ENCODE results near the gene IFNLR1.
A peak's percentile ranks its signal among the peaks of the same experiment; 100 is the strongest.
"Not testable (repeated sequence)": the region's sequence is repeated elsewhere in the genome, so short reads cannot be mapped to it uniquely, and the experiment has no call there.

Gene IFNLR1

DNA sequence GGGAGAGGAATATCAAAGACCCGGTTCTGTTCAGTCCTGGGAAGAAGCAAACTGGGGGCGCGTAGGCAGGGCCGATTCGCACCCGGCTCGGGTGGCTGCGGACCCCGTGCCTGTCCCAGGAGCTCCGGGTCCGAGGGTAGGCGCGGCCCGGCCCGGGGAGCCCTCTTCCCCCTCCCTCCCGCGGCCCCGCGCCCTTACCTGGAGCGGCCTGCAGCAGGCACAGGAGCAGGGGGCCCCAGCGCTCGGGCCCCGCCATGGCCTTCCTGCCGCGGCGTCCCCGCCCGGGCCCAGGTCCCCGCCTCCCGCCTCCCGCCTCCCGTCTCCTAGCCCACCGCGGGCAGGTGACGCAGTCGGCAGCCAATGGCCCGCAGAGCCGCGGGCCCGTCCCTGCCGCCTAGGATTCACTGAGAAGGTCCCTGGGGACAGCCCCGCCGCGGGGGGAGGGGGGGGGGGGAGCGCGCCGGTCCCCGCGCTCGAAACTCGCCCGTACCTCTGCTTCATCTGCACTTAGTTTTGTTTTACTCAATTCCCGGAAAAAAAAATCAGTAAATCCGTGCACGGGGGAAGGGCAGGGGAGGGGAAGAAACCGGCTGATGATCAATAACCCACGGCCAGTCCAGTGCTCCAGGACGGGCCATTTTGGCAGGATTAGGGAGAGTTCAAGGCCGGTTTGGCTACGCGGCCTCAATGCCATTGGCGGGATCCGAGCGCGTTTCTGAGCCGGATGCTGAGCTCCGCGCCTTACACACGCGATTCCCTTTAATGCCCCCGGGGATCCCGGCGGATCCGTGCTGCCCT is at the start of gene IFNLR1:
TSS of gene IFNLR1 (minus strand) at position 297 of the 798 bp plus-strand sequence. CDS start at position 256, 41 bp downstream.
- DNase-seq = peak; percentile 34

DNA sequence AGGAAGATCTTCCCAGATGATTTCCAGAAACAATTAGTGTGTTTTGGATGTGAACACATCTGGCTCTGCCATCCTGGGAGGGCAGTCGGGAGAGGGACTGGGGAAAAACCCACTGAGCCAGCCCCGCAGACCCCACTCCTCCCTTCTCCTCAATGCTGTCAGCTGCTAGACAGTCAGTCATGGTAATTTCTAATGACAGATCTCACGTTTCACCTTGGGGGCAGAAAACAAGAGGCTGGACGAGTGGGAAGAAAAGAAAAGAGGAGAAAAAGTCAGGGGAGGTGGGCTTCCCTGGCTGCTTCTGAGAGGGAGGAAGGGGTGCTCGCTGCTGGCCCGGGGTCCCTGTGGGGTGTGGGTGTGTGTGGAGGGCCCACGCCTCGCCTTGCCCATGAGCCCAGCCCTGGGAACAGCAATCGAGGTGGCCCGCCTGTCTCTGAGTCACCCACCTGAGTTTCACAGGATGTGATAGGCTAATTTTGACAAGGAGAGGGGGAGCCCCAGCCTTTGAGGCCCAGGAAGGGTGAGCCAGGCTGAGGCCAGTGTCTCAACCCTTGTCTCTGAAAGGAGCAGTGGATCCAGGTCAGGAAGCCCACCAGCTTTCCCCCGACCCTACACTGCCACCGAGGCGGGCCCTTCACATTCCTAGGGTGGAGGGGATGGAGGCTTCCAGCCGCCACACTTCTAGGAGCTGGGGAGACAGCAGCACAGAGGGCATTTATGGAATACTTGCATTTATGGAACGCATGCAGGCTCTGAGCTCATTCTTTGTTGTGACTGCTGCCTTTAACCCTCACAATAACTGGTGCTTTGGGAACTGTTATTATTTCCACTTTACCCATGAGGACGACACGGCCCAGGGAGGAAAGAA is 49.1 kb upstream of the IFNLR1 start:
- DNase-seq = no peak

DNA sequence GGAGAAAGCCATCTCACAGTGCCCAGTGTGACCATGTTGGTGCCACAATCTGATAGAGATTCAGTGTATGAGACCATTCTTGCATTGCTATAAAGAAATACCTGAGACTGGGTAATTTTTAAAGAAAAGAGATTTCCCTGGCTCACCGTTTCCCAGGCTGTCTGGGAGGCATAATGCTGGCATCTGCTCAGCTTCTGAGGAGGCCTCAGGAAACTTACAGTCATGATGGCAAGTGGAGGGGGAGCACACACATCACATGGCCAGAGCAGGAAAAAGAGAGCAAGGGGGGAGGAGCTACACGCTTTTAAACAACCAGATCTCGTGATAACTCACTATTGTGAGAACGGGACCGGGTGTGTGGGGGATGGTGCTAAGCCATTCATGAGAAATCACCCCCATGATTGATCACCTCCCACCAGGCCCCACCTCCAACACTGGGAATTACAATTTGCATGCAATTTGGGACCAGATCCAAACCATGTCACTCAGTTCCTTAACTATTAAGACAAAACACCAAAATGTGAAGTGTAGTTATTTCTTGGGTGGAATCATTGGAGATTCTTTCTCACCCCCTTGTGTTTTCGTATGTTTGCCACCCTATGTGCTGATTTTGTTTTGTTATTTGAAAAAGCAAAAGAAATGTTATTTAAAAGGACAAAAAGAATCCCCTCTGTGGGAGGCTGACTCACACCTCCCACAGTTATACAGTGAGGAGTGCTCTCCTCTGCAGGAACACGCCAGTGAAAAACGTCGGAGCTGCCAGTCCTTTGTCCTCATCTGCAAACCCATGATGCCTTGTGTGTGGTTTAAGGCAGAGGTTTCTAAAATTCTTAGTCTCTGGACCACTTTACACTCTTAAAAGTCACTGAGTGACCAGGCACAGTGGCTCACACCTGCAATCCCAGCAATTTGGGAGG is 46.9 kb upstream of the IFNLR1 start:
- no peak for DNase-seq

DNA sequence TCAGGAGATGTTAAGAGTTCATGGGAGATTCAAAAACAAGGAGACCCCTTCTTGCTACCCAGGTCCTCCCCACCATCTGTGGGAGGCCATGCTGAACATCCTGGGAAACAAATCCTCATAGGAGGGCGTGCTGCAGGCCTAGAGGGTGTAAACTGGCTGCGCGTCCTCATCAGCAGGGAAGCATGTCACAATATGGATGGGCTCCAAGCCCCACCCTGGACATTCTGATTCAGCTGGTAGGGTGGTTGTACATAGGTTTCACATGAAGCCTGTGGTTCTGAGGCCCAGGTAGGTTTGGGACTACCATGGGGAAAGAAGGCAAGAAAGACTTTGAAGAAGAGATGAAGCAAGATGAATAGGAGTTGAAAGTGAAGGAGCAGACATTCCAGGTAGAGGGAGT is 44.6 kb upstream of the IFNLR1 start:
- no peak for DNase-seq

DNA sequence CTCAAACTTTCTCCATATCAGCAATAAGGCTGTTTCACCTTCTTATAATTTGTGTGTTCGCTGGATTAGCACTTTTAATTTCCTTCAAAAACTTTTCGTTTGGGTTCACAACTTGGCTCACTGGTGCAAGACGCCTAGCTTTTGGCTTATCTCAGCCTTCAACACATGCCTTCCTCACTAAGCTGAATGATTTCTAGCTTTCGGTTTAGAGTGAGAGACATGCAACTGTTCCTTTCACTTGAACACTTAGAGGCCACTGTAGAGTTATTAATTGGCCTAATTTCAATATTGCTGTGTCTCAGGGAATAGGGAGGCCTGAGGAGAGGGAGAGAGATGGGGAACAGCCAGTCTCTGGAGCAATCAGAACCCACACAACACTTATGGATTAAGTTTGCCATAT is 41.2 kb upstream of the IFNLR1 start:
- DNase-seq = no peak

DNA sequence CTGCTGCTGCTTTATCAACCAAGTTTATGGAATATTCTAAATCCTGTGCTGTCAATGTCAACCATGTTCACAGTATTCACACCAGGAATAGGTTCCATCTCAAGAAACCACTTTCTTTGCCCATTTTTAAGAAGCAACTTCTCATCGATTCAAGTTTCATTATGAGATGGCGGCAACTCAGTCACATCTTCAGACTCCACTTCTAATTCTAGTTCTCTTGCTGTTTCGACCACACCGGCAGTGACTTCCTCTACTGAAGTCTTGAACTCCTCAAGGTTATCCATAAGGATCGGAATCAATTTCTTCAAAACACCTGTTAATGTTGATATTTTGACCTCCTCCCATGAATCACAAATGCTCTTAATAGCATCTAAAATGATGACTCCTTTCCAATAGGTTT is 39.7 kb upstream of the IFNLR1 start:
- DNase-seq = no peak

DNA sequence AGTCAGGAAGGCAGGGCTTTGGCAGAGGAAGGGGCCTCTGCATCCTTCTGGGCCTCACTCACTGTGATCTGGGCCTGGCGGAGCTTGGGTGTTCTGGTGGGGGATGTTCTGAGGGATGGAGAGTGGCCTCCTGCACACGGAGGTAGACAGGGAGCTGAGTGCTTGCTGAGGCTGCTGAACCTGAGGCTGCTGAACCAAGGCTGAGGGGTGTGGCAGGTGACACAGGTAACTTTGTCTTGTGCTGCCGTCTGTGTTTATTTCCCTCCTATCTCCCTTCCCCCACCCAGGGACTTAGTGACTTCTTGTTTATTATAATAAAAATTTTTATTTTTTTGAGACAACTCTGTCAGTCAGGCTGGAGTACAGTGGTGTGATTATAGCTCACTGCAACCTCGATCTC is 37.7 kb upstream of the IFNLR1 start:
- no peak for DNase-seq

DNA sequence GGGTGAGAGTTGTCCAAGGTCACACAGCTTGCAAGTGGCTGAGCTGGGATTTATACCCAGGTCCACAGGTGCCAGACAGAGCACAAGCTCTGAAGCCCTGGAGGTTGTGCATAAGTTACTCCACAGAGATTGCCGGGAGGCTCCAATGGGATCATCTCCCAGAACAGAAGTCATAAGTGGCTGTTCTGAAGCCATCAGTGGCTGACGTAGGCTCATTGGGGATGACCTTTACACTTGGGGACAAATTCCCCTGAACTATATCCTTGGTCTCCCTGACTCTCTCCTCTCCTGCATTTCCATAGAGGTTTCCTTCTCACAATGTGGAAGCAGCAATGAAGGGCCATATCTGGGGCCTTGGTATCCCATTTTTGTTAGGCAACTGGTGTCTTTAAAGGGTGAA is 37.0 kb upstream of the IFNLR1 start:
- no peak for DNase-seq

DNA sequence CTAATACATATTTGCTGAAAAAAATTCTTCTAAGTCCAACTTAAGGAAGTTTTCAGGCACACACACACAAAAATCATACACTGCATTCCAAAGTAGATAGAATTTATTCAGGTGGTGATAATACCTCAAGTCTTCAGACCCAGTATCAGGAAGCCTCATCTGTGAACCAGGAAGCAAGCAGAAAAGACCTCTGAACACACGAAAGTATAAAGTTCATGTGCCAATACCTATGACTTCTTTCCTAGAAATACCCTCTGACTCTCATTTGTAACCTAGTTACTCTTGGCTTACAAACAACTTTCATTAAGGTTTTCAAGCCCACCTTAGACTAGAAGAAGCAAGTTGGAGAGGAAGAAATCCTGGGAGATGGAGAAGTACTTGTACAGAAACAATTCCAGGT is 35.7 kb upstream of the IFNLR1 start:
- no peak for DNase-seq

DNA sequence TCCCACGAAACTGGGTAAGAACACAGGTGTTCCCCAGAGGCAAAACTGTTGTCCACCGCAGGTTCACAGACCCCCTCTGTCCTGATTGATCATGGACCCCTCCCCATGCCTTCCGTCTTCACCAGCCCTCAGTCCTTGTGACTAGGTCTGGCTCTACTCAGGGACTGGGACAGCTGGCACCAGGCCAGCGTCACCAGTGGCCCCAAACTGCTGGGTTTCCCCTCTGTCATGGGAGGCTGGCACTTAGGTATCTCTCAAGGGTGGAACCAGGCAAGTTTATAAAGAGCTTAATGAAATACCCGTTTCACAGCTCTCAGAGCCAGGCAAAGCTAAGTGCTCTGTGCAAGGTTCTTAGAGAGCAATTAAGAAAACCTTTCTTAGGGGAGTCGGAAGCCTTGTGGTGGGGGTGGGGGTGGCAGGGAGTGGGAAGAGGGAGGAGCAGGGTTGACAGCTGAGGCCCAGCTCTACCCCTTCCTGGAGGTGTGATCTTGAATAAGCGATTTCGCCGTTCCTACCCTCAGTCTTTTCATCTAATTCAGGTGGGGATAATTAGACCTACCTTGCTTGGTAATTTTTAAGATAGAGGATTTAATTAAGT is 35.0 kb upstream of the IFNLR1 start:
- DNase-seq = no peak

DNA sequence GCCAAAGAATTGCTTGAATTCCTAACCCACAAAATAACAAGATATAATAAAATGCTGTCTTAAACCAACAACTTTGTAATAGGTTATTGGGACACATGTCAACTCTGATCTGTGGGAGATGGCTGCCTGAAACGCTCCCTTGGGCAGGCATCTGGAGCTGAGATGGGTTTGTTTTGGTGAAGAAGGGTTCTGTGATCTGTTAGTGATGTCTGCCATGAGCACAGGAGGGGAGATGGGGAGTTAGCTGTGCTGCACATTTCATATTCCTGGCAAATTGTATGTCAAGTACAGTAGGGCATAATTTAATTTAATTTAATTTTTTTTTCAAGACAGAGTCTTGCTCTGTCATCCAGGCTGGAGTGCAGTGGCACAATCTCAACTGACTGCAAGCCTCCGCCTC is 34.2 kb upstream of the IFNLR1 start:
- no peak for DNase-seq

DNA sequence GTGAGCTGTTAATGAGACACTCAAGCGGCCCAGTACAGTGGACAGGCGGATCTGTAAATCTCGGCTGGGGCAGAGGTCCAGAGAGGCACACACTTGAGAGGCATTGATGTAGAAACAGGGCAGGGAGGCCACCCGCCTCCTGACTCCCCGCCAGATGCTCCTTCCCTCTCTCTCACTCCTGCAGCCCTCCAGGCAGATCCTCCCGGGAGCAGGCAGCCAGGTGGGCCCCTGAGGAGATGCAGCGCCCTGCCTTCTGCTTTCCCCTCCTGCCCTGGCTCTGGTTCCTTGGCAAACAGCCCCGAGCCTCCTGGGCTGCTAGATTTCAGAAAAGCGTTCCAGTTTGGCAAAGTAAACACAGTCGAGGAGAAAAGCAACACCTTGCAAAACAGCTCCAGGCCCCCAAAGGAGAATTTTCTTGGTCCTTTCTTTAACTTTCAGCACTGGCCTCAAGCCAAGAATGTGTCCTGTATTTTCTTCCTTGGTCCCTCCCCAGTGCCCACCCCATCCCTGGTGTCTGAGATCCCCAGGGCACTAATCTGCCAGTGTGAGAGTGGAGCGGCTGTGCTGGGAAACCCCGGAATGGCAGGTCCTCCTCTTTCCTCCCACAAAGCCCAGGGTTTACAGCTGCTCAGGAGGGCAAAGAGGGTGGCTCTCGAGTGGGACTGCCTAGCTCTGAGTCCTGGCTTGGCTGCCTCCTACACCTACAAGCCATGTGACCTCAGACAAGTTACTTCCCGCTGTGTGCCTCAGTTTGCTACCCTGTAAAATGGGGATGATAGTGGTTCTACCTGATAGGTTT is 29.4 kb upstream of the IFNLR1 start:
- peak; percentile 79 for DNase-seq

DNA sequence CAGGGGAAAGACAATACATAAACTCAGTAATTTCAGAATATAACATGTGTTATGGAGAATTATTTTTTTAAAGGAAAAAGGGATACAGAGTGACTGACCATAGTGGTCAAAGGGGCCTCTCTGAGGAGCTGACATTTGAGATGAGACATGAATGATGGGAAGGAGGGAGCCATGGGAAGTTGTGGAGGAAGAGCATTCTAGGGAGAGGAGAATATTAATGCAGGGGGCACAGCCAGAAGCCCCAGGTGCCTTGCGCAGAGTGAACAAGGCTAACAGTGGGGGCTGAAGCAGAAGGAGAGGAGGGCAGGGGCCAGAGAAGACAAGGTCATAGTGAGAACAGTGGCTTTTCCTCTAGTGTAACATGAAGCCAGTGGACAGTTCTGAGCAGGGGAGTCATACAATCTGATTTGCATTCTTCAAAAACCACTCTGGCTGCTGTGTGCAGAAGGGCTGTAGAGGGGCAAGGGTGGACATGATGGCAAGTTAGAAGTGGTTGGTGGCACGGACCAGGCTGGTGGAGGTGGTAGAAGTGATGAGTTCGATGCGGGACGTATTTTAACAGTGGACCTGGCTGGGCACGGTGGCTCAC is 28.2 kb upstream of the IFNLR1 start:
- no peak for DNase-seq

DNA sequence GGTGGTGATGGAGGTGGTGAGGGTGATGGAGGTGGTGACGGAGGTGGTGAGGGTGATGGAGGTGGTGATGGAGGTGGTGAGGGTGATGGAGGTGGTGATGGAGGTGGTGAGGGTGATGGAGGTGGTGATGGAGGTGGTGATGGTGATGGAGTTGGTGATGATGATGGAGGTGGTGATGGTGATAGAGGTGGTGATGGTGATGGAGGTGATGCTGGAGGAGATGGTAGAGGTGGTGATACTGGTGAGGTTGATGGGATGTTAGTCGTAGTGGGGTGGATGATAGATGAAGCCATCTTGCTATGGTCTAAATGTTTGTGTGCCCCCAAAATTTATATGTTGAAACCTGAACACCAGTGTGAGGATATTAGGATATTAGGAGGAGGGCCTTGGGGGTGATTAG is 25.3 kb upstream of the IFNLR1 start:
- DNase-seq = no peak

DNA sequence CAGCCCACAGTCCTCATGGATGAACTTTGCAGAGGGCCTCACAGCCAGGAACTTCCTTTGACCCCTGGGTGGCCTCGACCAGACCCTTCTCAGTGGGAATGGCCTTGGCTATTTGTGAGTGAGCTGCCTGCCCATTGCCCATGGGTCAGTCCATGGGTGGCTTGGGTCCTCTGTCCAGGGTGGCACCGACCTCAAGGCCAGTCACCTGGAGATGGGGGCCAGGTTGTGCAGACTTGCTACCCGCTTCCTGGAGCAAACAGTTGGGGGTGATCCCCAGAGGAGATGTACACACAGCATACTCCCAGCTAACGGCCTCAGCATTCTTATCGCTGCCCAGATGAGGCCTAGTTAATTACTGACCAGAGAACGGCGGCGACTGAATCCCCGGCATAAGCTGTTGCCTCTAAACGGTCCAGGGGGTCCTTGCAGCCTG is 23.1 kb upstream of the IFNLR1 start:
- DNase-seq = no peak

DNA sequence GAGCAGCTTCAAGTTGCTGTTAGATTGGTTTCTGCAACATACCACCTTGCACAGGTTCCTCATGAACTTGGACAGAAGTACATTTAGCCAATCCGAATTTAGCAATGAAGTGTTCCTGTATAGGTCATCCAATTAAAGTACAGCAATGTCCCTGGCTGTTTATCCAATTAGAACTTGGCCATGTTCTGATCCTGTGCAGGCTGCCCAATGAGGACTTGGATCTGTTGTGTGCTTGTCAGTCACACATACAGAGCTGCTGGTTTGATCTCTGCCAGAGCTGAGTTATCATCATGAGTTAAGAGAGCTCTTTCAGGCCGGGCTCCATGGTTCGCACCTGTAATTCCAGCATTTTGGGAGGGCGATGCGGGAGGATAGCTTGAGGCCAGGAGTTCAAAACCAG is 22.0 kb upstream of the IFNLR1 start:
- DNase-seq = no peak

DNA sequence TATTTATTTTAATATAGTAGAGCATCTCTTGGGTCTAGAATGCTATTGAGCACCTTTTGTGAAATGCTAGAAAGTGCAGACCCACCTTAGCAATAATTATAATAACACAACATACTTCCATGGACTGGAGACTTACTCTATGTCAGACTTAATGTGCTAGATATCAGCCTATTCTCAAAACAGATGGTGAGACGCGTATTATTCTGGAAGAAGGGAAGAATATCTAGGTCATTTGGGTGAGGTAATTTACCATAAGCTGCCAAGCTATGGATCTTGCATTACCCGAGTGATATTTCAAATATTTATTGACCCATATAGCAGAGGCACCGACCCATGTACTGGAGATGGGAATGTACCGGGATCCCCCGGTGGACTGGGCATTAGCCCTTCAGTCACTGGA is 20.6 kb upstream of the IFNLR1 start:
- DNase-seq = no peak

DNA sequence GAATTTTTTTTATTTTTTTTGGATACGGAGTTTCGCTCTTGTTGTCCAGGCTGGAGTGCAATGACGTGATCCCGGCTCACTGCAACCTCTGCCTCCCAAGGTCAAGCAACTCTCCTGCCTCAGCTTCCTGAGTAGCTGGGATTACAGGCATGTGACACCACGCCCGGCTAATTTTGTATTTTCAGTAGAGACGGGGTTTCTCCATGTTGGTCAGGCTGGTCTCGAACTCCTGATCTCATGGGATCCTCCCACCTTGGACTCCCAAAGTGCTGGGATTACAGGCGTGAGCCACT is 20.3 kb upstream of the IFNLR1 start:
- DNase-seq = not testable (repeated sequence)

DNA sequence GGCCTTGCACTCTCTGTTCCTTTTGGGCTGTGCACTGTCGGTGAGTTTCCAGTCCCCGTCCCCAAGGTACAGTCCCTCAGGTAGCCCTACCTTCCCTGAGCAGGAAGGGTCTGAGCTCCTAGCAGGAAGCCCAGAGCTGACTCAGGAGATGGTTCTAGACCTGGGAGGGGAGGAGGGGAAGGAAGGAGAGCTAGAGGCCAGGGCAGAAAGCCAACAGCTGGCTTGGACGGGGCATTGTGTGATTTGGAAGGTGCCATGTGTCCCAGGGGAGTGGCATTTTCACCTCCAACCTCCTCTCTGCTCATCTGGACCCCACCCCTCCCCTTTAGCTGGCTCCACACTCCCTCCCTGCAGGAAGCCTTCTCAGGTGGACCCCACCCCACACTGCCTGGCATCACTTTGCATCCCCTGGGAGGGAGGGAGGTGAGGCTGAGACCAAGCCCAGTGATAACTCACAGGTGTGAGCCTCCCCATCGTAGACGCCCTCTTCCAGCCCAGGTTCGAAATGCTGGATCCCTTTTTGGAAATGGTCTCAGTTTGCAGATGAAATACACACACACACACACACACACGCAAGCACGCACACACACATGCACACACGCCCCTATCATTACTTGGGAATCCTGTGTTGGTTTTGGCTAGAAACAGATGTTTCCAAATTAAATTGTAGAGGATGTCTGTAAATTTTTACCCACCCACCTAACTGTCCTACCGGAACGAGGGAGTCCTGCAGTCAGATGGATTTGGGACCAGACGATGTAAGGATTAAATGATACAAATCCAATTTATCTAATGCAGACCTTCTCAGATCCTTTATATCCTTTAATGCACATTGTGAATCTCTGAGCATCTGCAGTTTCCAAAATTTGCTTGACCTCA is 19.7 kb upstream of the IFNLR1 start:
- no peak for DNase-seq

DNA sequence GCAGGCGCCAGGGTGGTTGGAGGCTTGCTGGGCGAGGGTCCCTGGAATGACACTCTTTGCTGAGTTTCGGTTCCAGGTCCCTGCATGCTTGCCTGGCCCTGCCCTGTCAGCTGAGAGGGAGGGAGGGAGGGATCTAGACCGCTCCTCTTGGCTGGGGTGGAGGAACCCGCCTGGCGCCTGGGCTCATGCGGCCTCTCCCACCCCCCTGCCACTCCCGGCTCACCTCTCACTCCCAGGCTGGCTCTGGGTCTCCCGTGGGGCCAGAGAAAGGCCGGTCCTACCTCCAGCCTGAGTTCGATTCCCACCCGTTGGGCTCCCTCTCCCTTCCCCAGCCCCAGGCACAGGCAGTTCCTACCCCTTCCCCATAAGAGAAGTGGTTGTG is 19.0 kb upstream of the IFNLR1 start:
- no peak for DNase-seq

Data from NCI-H1092 treated with DMSO at 0.1 percent for 48 hours (cell line).